ENCODE measurements around the gene REXO1.

DNA sequence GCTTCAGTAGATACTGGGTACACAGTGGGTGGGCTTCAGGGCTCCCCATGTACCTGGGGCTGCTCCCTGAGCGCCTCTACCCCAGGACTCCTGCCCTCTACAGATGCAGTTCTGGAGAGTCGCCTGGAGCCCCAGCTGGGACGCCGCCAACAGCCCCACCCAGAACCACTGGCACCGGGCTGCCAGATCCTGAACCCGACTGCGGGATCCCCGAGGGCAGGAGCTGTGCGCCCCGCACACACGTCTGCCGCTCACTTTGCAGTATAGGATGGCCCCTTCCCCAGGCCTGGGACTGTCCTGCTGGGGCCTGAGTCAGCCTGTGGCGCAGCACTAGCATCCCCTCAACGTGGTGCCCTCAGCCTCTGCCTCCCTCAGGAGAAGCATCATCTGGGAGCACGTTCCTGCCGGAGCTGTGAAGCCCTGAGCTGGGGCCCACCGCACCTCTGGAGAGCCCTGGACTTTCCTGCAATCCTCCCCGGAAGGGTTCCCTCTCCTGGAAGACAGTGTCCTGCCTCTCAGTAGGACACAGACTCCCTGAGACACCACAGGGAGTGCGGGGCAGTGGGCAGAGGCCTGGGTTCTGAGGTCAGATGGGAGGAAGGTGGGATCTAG, 3.7 kb downstream of the REXO1 start:
- TF ChIP-seq SP2 (IDR thresholded peaks at IDR 0.05; ENCODE audit: low read length) (no peak), GABPA (IDR thresholded peaks at IDR 0.05; ENCODE audit: borderline replicate concordance, insufficient read depth, low read length) (no peak), EZH2 (IDR thresholded peaks at IDR 0.05; ENCODE audit: low read depth, low read length, severe bottlenecking) (no peak), BACH1 (IDR thresholded peaks at IDR 0.05; ENCODE audit: low read length) (no peak), SIN3A (conservative IDR thresholded peaks at IDR 0.05 in 1 of 2, IDR thresholded peaks at IDR 0.05 in 1 of 2; ENCODE audit: low read depth in 1 of 2, low read length in 2 of 2) (no peak), RXRA (IDR thresholded peaks at IDR 0.05; ENCODE audit: insufficient read depth, low read depth, low read length) (no peak), POLR2A (IDR thresholded peaks at IDR 0.05; ENCODE audit: control extremely low read depth in 1 of 2, low read depth in 2 of 2, low read length in 2 of 2) (no peak), RAD21 (IDR thresholded peaks at IDR 0.05 in 1 of 2, conservative IDR thresholded peaks at IDR 0.05 in 1 of 2; ENCODE audit: low read depth in 2 of 2, low read length in 2 of 2) (no peak), BRCA1 (IDR thresholded peaks at IDR 0.05; ENCODE audit: low read depth, low read length) (no peak)
- TF ChIP-seq, protein P1, sequence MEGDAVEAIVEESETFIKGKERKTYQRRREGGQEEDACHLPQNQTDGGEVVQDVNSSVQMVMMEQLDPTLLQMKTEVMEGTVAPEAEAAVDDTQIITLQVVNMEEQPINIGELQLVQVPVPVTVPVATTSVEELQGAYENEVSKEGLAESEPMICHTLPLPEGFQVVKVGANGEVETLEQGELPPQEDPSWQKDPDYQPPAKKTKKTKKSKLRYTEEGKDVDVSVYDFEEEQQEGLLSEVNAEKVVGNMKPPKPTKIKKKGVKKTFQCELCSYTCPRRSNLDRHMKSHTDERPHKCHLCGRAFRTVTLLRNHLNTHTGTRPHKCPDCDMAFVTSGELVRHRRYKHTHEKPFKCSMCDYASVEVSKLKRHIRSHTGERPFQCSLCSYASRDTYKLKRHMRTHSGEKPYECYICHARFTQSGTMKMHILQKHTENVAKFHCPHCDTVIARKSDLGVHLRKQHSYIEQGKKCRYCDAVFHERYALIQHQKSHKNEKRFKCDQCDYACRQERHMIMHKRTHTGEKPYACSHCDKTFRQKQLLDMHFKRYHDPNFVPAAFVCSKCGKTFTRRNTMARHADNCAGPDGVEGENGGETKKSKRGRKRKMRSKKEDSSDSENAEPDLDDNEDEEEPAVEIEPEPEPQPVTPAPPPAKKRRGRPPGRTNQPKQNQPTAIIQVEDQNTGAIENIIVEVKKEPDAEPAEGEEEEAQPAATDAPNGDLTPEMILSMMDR (IDR thresholded peaks at IDR 0.05; ENCODE audit: control extremely low read depth in 1 of 3, insufficient read depth in 1 of 3, low read depth in 1 of 3, low read length in 3 of 3) = no peak

Data from H1 (cell line).